ENCODE data around the gene MAST2.

GRCh38 chr1:46062651-46063319 is 259.4 kb downstream of the MAST2 start:
- TF ChIP-seq CTCF (conservative IDR thresholded peaks at IDR 0.05; ENCODE audit: low read length) (no peak), EZH2phosphoT487 (IDR thresholded peaks at IDR 0.05; ENCODE audit: borderline replicate concordance) (no peak)

Data from Loucy (cell line).